Ectodermal cell (in vitro differentiated cells): Measurements from ENCODE around the gene ERCC3.
"Not testable (repeated sequence)": the region's sequence is repeated elsewhere in the genome, so short reads cannot be mapped to it uniquely, and the experiment has no call there.

Experiments
- H3K27ac ChIP-seq: 2 replicates; pipeline ENCODE4 v1.7.0; 2013; ENCODE audit warnings: mild to moderate bottlenecking, low read depth, low read length; ENCODE audit not compliant: insufficient read depth, poor library complexity, severe bottlenecking
- H3K27me3 ChIP-seq: 2 replicates; pipeline ENCODE4 v1.7.0; 2013; ENCODE audit warnings: mild to moderate bottlenecking, low read length; ENCODE audit not compliant: insufficient read depth, control insufficient read depth, poor library complexity, severe bottlenecking
- H3K36me3 ChIP-seq: one replicate; pipeline ENCODE4 v1.7.0; 2013; ENCODE audit warnings: low read length; ENCODE audit not compliant: control insufficient read depth, insufficient read depth
- H3K4me1 ChIP-seq: one replicate; pipeline ENCODE4 v1.7.0; 2013; ENCODE audit warnings: low read length; ENCODE audit not compliant: control insufficient read depth, insufficient read depth
- H3K4me3 ChIP-seq: 2 replicates; pipeline ENCODE4 v1.7.0; 2013; ENCODE audit warnings: low read depth, low read length, control low read depth; ENCODE audit not compliant: insufficient read depth
- H3K9me3 ChIP-seq: 2 replicates; pipeline ENCODE4 v1.7.0; 2013; ENCODE audit warnings: mild to moderate bottlenecking, low read length, moderate library complexity; ENCODE audit not compliant: control insufficient read depth
- WGBS, 2 experiments: methylation state at CpG; one replicate each; pipeline ENCODE4 v1.1.7; 2013; ENCODE audit warnings: missing lambda C conversion rate in 2 of 2; 5-methylcytosine and 5-hydroxymethylcytosine counted together

The ERCC3 gene

DNA sequence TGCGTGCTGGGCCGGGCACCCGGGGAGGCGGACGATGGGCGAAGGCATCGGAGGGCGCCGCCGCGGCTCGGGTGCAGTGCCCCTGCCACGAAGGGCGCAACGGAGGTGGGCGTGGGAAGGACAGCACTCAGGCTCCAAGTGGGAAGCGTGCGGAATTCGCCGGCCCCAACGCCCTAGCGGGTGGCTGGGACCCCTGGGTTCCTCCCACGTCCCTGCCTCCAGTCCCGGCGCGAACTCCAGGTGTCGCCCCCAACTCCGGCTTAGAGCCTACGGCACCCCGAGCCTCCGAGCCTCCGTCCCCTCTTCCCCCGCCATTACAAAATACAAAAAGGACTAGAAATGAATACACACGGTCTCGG, 75.2 kb downstream of the ERCC3 start:
- Histone ChIP-seq H3K9me3 (no peaks in the 10 kb centered on the region), H3K36me3 (no peaks in the 10 kb centered on the region), H3K27ac (no peak overlapping the region), H3K27me3 (peaks cover 16% of the 10 kb centered on the region), H3K4me1 (peaks cover 6% of the 10 kb centered on the region), H3K4me3 (peak overlapping the region; percentile 73)
- WGBS, 2 experiments, result 0 to 1% methylated on average over 35 of the region's 35 CpGs

DNA sequence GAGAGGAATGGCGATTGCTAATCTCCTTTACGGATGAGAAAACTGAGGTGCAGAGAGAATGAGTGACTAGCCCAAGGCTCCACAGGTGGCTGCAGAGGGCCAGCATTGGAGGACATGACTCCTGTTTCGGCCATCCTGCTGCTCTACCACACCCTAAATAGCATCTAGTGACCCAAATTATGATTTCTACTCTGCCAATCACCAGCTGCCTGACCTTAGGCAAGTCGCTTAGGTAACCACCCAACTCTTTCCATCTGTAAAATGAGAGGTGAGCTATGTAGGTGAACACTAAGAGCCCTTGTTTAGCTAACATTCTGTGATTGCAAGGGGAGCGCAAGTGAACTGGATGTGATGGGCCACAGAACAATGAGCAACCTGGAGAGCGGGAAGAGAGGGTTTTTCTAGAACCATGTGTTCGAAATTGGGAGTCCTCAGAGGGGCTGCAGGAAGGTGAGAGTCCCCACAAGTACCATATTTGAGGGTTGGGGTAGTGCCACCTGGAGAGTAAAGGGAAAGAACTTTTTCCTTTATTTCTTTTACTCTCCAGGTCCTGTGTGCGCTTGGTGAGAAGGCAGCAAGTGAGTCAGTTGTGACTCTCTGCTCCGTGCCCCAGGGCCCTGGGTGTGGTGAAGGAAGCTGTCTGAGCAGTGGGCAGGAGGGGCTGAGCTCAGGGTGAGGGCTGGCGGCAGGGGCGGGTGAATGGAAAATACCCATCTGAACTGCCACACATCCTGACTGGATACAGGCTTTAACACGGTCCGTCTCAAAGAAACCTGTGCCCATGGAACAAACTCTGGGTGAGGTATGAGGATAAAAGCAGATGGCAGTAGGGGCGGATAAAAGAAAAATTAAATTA, 76.2 kb downstream of the ERCC3 start:
- 60 to 67% methylated on average over 13 to 14 of the region's 14 CpGs for WGBS, 2 experiments
- peaks cover 16% of the 10 kb centered on the region for H3K27me3 ChIP-seq
- no peaks in the 10 kb centered on the region for H3K9me3 ChIP-seq
- no peak overlapping the region for H3K4me3 ChIP-seq
- no peak overlapping the region for H3K27ac ChIP-seq
- H3K36me3 ChIP-seq, result no peaks in the 10 kb centered on the region
- H3K4me1 ChIP-seq, result peaks cover 6% of the 10 kb centered on the region

DNA sequence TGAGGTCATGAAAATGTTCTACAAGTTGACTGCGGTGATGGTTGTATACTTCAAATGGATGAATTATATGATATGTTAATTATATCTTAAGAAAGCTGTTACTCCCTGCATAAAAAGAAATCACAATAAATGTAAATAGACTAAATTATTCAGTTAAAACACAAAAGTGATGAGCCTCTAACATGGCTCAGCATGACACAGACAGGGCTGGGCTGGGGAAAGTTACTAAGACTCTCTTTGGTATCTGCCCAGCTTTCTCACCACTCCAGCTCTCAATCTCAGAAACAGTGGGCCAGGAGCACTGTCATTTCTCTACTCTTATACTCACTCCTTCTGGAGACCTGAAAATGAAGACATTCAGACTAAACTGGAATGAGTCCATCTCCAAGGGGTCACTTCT, 77.4 kb downstream of the ERCC3 start:
- peaks cover 6% of the 10 kb centered on the region for H3K4me1 ChIP-seq
- no peak overlapping the region for H3K4me3 ChIP-seq
- no peaks in the 10 kb centered on the region for H3K36me3 ChIP-seq
- H3K9me3 ChIP-seq, result no peaks in the 10 kb centered on the region
- H3K27ac ChIP-seq, result no peak overlapping the region
- no CpG with 5 or more reads among the region's 1 CpG for WGBS, 2 experiments
- H3K27me3 ChIP-seq, result peaks cover 16% of the 10 kb centered on the region

DNA sequence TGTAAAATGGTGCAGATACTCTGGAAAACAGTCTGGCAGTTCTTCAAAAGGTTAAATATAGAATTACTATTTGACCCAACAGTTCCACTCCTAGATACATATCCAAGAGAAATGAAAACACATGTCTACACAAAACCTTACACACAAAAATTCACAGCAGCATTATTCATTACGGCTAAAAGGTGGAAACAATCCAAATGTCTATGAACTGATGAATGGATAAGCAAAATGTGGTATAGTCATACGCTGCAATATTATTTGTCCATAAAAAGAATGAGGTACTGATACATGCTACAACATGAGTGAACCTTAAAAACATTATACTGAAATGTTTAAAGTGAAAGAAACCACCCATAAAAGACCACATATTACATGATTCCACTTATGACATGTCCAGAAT, 77.8 kb downstream of the ERCC3 start:
- H3K4me3 ChIP-seq, result no peak overlapping the region
- WGBS, 2 experiments, result 100% methylated on average over 1 to 2 of the region's 2 CpGs
- peaks cover 16% of the 10 kb centered on the region for H3K27me3 ChIP-seq
- H3K36me3 ChIP-seq, result no peaks in the 10 kb centered on the region
- no peaks in the 10 kb centered on the region for H3K9me3 ChIP-seq
- H3K27ac ChIP-seq, result no peak overlapping the region
- peaks cover 6% of the 10 kb centered on the region for H3K4me1 ChIP-seq

DNA sequence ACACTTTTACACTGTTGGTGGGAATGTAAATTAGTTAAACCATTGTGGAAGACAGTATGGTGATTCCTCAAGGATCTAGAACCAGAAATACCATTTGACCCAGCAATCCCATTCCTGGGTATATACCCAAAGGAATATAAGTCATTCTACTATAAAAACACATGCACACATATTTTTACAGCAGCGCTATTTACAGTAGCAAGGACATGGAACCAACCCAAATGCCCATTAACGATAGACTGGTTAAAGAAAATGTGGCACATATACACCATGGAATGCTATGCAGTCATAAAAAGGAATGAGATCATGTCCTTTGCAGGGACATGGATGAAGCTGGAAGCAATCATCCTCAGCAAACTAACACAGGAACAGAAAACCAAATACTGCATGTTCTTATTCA, 79.7 kb downstream of the ERCC3 start:
- H3K27ac ChIP-seq, H3K9me3 ChIP-seq, H3K4me1 ChIP-seq, H3K36me3 ChIP-seq, H3K4me3 ChIP-seq: not testable (repeated sequence)
- peaks cover 14% of the 10 kb centered on the region for H3K27me3 ChIP-seq
- WGBS, 2 experiments, result 96 to 97% methylated on average over 2 of the region's 2 CpGs

DNA sequence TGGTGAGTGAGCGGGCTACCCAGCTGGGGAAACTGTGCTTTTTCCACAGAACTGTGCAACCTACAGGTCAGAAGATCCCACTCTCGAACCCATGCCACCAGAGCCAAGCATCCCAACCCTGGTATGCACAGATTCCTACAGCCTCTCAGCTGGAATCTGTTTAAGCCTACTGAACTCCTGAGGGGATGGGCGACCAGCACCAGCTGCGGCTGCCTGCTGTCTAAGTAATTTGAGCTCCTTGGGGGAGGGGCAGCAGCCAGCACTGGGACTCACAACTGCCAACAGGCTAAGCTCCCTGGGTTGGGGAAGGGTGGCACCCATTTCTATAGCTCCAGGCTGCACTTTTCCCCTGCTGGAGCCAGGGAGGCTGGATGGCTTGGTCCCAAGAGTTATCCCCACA, 85.6 kb downstream of the ERCC3 start:
- WGBS, 2 experiments, result 47 to 52% methylated on average over 4 of the region's 4 CpGs
- peaks cover 16% of the 10 kb centered on the region for H3K4me1 ChIP-seq
- no peaks in the 10 kb centered on the region for H3K9me3 ChIP-seq
- no peak overlapping the region for H3K27ac ChIP-seq
- no peaks in the 10 kb centered on the region for H3K27me3 ChIP-seq
- no peak overlapping the region for H3K4me3 ChIP-seq
- no peaks in the 10 kb centered on the region for H3K36me3 ChIP-seq
